Lung (tissue), 12 donors: ENCODE measurements around the gene CALB2. TPM values are rescaled to one million over a fixed set of nuclear protein-coding genes. Genes with fewer than 3 reads are reported as not detected.

Experiments
- ATAC-seq: fragments of 200-7000 bp; cut with Tn5 transposase; one replicate; pipeline ENCODE4 v1.9.1; 2020; ENCODE audit warnings: moderate number of reproducible peaks; ENCODE audit not compliant: insufficient read depth, low FRiP score
- DNase-seq, 3 donors: peaks; one replicate each; pipeline ENCODE4 v3.0.0-alpha.2; 2013 to 2017
- H3K27ac ChIP-seq, 2 donors: one replicate each; pipeline ENCODE4 v1.5.1; 2013; ENCODE audit warnings: mild to moderate bottlenecking in 2 of 2, moderate library complexity in 2 of 2, control low read depth in 1 of 2, inconsistent platforms in 1 of 2, low read depth in 1 of 2, low read length in 1 of 2
- H3K27me3 ChIP-seq, 3 donors: one replicate each; pipeline ENCODE4 v1.5.1; 2013; ENCODE audit warnings: low read length in 2 of 3; ENCODE audit not compliant: control insufficient read depth in 3 of 3, insufficient read depth in 3 of 3
- H3K36me3 ChIP-seq, 4 donors: one replicate each; pipeline ENCODE4 v1.5.1; 2013; ENCODE audit warnings: low read length in 4 of 4, mild to moderate bottlenecking in 1 of 4, moderate library complexity in 1 of 4; ENCODE audit not compliant: control insufficient read depth in 4 of 4, insufficient read depth in 4 of 4
- H3K4me1 ChIP-seq, 5 donors: one replicate each; pipeline ENCODE4 v1.5.1; 2013; ENCODE audit warnings: low read length in 5 of 5, mild to moderate bottlenecking in 2 of 5, moderate library complexity in 1 of 5; ENCODE audit not compliant: control insufficient read depth in 5 of 5, insufficient read depth in 5 of 5
- H3K4me3 ChIP-seq: one replicate; pipeline ENCODE4 v1.5.1; 2013; ENCODE audit warnings: mild to moderate bottlenecking, control low read depth, moderate library complexity
- H3K9ac ChIP-seq, 2 donors: one replicate each; pipeline ENCODE4 v1.5.1; 2013; ENCODE audit warnings: low read length in 2 of 2, control low read depth in 1 of 2; ENCODE audit not compliant: insufficient read depth in 1 of 2
- H3K9me3 ChIP-seq, 4 donors: one replicate each; pipeline ENCODE4 v1.5.1; 2013; ENCODE audit warnings: low read length in 3 of 4, mild to moderate bottlenecking in 1 of 4, moderate library complexity in 1 of 4; ENCODE audit not compliant: control insufficient read depth in 4 of 4, insufficient read depth in 3 of 4
- WGBS, 2 donors: extraction: QIAGEN DNeasy Blood & Tissue Kit; methylation state at CpG; one replicate each; pipeline ENCODE4 v1.1.7; 2013; 5-methylcytosine and 5-hydroxymethylcytosine counted together
- polyA plus RNA-seq, 2 donors: library from polyadenylated mRNA; stranded (reverse); fragments of 200-250 nt; gene quantifications; one replicate each; pipeline ENCODE4 v1.2.1, GENCODE V29; 2013
- total RNA-seq, 2 donors: library from RNA; depleted of rRNA in 1 of 2; stranded (reverse); fragments of >200 nt in 1 of 2; gene quantifications; one replicate each; pipeline ENCODE4 v1.2.1, GENCODE V29; 2014 to 2021
- TF ChIP-seq, protein P1 (sequence below): IDR thresholded peaks from 2 replicates; pipeline ENCODE4 v1.5.1; 2012; ENCODE audit warnings: mild to moderate bottlenecking; ENCODE audit errors: control extremely low read depth, extremely low read depth
- donor health status: control.
- donor health status: control.
- donor health status: Bipolar disorder and iron deficiency.
- donor health status: healthy.
- donor health status: DM: yes; HTN: yes; CAD: no.

Gene CALB2
- total and polyA plus RNA-seq, 4 donors = 0.02 to 11.7 (median 1.2) TPM

GRCh38 chr16:71431176-71431575 lies 72.7 kb downstream of the CALB2 start:
- no peaks in the 10 kb centered on the region for H3K36me3 ChIP-seq
- peaks cover 0 to 5% (median 0%) of the 10 kb centered on the region in 4 donors for H3K9me3 ChIP-seq
- ATAC-seq (no peak), DNase-seq (no peak)
- H3K4me1 ChIP-seq = no peaks in the 10 kb centered on the region
- H3K27ac ChIP-seq = no peak overlapping the region
- no peak overlapping the region for H3K4me3 ChIP-seq
- H3K27me3 ChIP-seq = peaks cover 0 to 12% (median 8%) of the 10 kb centered on the region in 3 donors
- 86 to 90% methylated on average over 14 of the region's 14 CpGs for WGBS, 2 donors
- H3K9ac ChIP-seq = no peak overlapping the region
- TF ChIP-seq, protein P1, sequence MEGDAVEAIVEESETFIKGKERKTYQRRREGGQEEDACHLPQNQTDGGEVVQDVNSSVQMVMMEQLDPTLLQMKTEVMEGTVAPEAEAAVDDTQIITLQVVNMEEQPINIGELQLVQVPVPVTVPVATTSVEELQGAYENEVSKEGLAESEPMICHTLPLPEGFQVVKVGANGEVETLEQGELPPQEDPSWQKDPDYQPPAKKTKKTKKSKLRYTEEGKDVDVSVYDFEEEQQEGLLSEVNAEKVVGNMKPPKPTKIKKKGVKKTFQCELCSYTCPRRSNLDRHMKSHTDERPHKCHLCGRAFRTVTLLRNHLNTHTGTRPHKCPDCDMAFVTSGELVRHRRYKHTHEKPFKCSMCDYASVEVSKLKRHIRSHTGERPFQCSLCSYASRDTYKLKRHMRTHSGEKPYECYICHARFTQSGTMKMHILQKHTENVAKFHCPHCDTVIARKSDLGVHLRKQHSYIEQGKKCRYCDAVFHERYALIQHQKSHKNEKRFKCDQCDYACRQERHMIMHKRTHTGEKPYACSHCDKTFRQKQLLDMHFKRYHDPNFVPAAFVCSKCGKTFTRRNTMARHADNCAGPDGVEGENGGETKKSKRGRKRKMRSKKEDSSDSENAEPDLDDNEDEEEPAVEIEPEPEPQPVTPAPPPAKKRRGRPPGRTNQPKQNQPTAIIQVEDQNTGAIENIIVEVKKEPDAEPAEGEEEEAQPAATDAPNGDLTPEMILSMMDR = no peak

DNA sequence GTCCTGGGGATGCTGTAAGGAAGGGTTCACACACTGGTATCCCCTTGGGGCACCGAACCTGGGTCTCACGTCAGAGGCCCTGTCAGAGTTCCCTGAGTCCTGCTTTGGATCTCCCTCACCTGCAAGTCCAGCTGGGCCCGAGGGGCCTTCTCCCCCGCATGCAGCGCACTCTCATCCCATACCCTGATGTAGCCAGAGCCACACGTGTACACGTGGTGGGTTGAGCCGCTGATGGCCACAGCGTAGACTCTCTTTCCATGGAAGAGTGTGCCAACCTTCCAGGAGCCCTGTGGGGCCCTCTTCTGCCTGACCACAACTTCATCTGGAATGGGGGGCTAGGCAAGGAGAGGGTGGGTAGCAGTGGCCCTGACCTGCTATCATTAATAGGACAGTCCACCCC lies 73.5 kb downstream of the CALB2 start:
- H3K27me3 ChIP-seq = peaks cover 0 to 4% (median 3%) of the 10 kb centered on the region in 3 donors
- ATAC-seq = no peak
- TF ChIP-seq, protein P1 = no peak
- H3K9me3 ChIP-seq = peaks cover 0 to 5% (median 0%) of the 10 kb centered on the region in 4 donors
- H3K4me3 ChIP-seq = no peak overlapping the region
- WGBS, 2 donors = 93 to 96% methylated on average over 9 of the region's 9 CpGs
- no peak for DNase-seq
- H3K27ac ChIP-seq = no peak overlapping the region
- H3K9ac ChIP-seq = no peak overlapping the region
- H3K36me3 ChIP-seq = no peaks in the 10 kb centered on the region
- no peaks in the 10 kb centered on the region for H3K4me1 ChIP-seq

DNA sequence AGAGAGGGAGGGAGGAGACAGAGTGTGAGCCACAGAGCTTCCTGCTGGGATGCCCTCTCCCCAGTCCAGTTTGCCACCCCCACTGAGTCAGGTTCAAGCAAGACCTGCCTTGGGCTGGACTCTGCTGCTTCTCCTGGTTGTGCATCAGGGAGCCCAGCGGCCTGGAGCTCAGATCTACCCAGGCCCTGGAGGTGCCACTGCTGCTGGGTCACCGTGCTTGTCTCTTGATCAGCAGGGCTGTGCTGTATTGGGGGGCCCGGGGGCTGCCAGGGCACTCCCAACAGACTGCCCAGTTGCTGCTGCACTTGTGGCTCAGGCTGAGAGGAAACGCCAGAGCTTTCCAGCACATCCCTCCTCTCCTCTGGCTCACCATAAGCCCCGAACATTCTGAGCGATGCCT lies 74.4 kb downstream of the CALB2 start:
- Histone ChIP-seq H3K9me3 (peaks cover 0 to 3% (median 0%) of the 10 kb centered on the region in 4 donors), H3K27ac (no peak overlapping the region), H3K27me3 (no peaks in the 10 kb centered on the region), H3K4me3 (no peak overlapping the region), H3K9ac (no peak overlapping the region), H3K4me1 (no peaks in the 10 kb centered on the region), H3K36me3 (no peaks in the 10 kb centered on the region)
- ATAC-seq (no peak), DNase-seq (no peak)
- TF ChIP-seq, protein P1 = no peak
- WGBS, 2 donors = 81 to 88% methylated on average over 5 to 6 of the region's 6 CpGs

- no peak for ATAC-seq
- WGBS, 2 donors = 81 to 86% methylated on average over 7 of the region's 7 CpGs
- TF ChIP-seq, protein P1 = no peak
- no peak overlapping the region for H3K27ac ChIP-seq
- no peak overlapping the region for H3K9ac ChIP-seq
- no peaks in the 10 kb centered on the region for H3K36me3 ChIP-seq
- H3K4me3 ChIP-seq = no peak overlapping the region
- H3K27me3 ChIP-seq = peaks cover 0 to 12% (median 0%) of the 10 kb centered on the region in 3 donors
- H3K4me1 ChIP-seq = no peaks in the 10 kb centered on the region
- H3K9me3 ChIP-seq = peaks cover 0 to 6% (median 0%) of the 10 kb centered on the region in 4 donors
- no peak for DNase-seq
These were observed 78.0 kb downstream of the CALB2 start for GRCh38 chr16:71436473-71436872.
